Neural cell (in vitro differentiated cells): ENCODE results near the gene TMEFF2. TPM values are rescaled to one million over a fixed set of nuclear protein-coding genes. Genes with fewer than 3 reads are reported as not detected.

Experiments used
- H2AFZ ChIP-seq: fragments of 200-600, 300-800 bp; sonication (generic), shearing (Covaris generic); 2 replicates; pipeline ENCODE4 v1.6.0; 2014; ENCODE audit warnings: low read depth, mild to moderate bottlenecking, antibody characterized with exemption, low read length, moderate library complexity
- H3F3A ChIP-seq: fragments of 200-600 bp; shearing (Covaris generic); 2 replicates; pipeline ENCODE4 v1.6.1; 2016; ENCODE audit warnings: mild to moderate bottlenecking, moderate library complexity, mixed read lengths, antibody characterized with exemption, low read length; ENCODE audit not compliant: insufficient read depth, poor library complexity, severe bottlenecking
- H3K27ac ChIP-seq: fragments of 200-600, 300-800 bp; sonication (generic), shearing (Covaris generic); 2 replicates; pipeline ENCODE4 v1.5.1; 2014; ENCODE audit warnings: mild to moderate bottlenecking, low read length, moderate library complexity
- H3K27me3 ChIP-seq: fragments of 300-800, 200-600 bp; sonication (generic), shearing (Covaris generic); 2 replicates; pipeline ENCODE4 v1.6.0; 2014; ENCODE audit warnings: mild to moderate bottlenecking, low read depth, low read length, moderate library complexity; ENCODE audit not compliant: insufficient read depth
- H3K36me3 ChIP-seq: fragments of 300-800, 200-600 bp; sonication (generic), shearing (Covaris generic); 2 replicates; pipeline ENCODE4 v1.5.1; 2014; ENCODE audit warnings: mild to moderate bottlenecking, antibody characterized with exemption, low read length, moderate library complexity; ENCODE audit not compliant: insufficient read depth
- H3K4me2 ChIP-seq: fragments of 300-800, 200-600 bp; sonication (generic), shearing (Covaris generic); 2 replicates; pipeline ENCODE4 v1.6.0; 2014; ENCODE audit warnings: mild to moderate bottlenecking, low read length
- H3K4me3 ChIP-seq: fragments of 300-800, 200-600 bp; sonication (generic), shearing (Covaris generic); 2 replicates; pipeline ENCODE4 v1.5.1; 2014; ENCODE audit warnings: mild to moderate bottlenecking, low read length, moderate library complexity
- H3K79me2 ChIP-seq: fragments of 200-600 bp; shearing (Covaris generic); replicated peaks from 2 replicates; pipeline ENCODE4 v1.6.0; 2014; ENCODE audit warnings: mild to moderate bottlenecking, low read length, moderate library complexity; ENCODE audit not compliant: insufficient read depth
- H3K9ac ChIP-seq: fragments of 300-800, 200-600 bp; sonication (generic), shearing (Covaris generic); 2 replicates; pipeline ENCODE4 v1.6.1; 2016; ENCODE audit warnings: mild to moderate bottlenecking, low read length, mixed read lengths
- H3K9me2 ChIP-seq: fragments of 200-600 bp; shearing (Covaris generic); 2 replicates; pipeline ENCODE4 v1.6.1; 2016; ENCODE audit warnings: mild to moderate bottlenecking, low read length, mixed read lengths; ENCODE audit not compliant: insufficient read depth
- H3K9me3 ChIP-seq: fragments of 200-600, 300-800 bp; sonication (generic), shearing (Covaris generic); 2 replicates; pipeline ENCODE4 v1.6.1; 2016; ENCODE audit warnings: mild to moderate bottlenecking, mixed run types, low read length, moderate library complexity, mixed read lengths
- H4K20me1 ChIP-seq: fragments of 200-600 bp; shearing (Covaris generic); 2 replicates; pipeline ENCODE4 v1.6.1; 2016; ENCODE audit warnings: mild to moderate bottlenecking, mixed run types; ENCODE audit not compliant: insufficient read depth
- CTCF ChIP-seq: fragments of 450-650 bp; IDR thresholded peaks from 2 replicates; pipeline ENCODE4 v1.5.1; 2014; ENCODE audit warnings: antibody characterized with exemption, mild to moderate bottlenecking, moderate library complexity; ENCODE audit not compliant: poor library complexity, severe bottlenecking
- EZH2 ChIP-seq: fragments of 200-600, 300-800 bp; shearing (Covaris generic), sonication (generic); IDR thresholded peaks from 2 replicates; pipeline ENCODE4 v1.6.1; 2014; ENCODE audit warnings: antibody characterized with exemption, low read length, borderline replicate concordance, mild to moderate bottlenecking; ENCODE audit not compliant: insufficient read depth, poor library complexity, severe bottlenecking
- MXI1 ChIP-seq: fragments of 450-650 bp; conservative IDR thresholded peaks from 2 replicates; pipeline ENCODE4 v1.6.1; 2014; ENCODE audit warnings: antibody characterized with exemption, mild to moderate bottlenecking; ENCODE audit not compliant: poor library complexity, severe bottlenecking
- POLR2AphosphoS5 ChIP-seq: IDR thresholded peaks from 2 replicates; pipeline ENCODE4 v1.6.1; 2012
- RAD21 ChIP-seq: fragments of 450-650 bp; conservative IDR thresholded peaks from 2 replicates; pipeline ENCODE4 v1.6.1; 2014; ENCODE audit warnings: antibody characterized with exemption, mild to moderate bottlenecking, moderate library complexity
- REST ChIP-seq: IDR thresholded peaks from 2 replicates; pipeline ENCODE4 v1.6.1; 2012; ENCODE audit warnings: borderline replicate concordance
- SMC3 ChIP-seq: fragments of 450-650 bp; conservative IDR thresholded peaks from 2 replicates; pipeline ENCODE4 v1.6.1; 2014; ENCODE audit warnings: antibody characterized with exemption, mild to moderate bottlenecking, moderate library complexity; ENCODE audit not compliant: poor library complexity
- TAF1 ChIP-seq: IDR thresholded peaks from 2 replicates; pipeline ENCODE4 v1.6.1; 2012; ENCODE audit warnings: low read depth
- polyA plus RNA-seq: library from polyadenylated mRNA; depleted of rRNA; stranded (reverse); fragments of >200 nt; gene quantifications from 2 replicates; pipeline ENCODE4 v1.2.3, GENCODE V29; 2014

TMEFF2 gene
- polyA plus RNA-seq, 1 donor from 2014 or later, result 24.6 TPM

GRCh38 chr2:192159736-192160135 lies 35.0 kb downstream of the TMEFF2 start:
- no peak for TF ChIP-seq REST
- no peak for TF ChIP-seq CTCF
- TF ChIP-seq MXI1, result no peak
- no peak for TF ChIP-seq TAF1
- no peaks in the 10 kb centered on the region for H3K36me3 ChIP-seq

GRCh38 chr2:192159208-192159607 lies 35.5 kb downstream of the TMEFF2 start:
- no peak overlapping the region for H2AFZ ChIP-seq
- no peak overlapping the region for H3K4me2 ChIP-seq
- no peaks in the 10 kb centered on the region for H3K79me2 ChIP-seq
- TF ChIP-seq POLR2AphosphoS5 (no peak), CTCF (no peak), EZH2 (no peak)
- H3K36me3 ChIP-seq, result no peaks in the 10 kb centered on the region
- no peaks in the 10 kb centered on the region for H3K27me3 ChIP-seq
- H3K9me2 ChIP-seq, result no peaks in the 10 kb centered on the region
- no peaks in the 10 kb centered on the region for H3K9me3 ChIP-seq
- H3K27ac ChIP-seq, result no peak overlapping the region
- no peak overlapping the region for H3K9ac ChIP-seq
- H3F3A ChIP-seq, result no peaks in the 10 kb centered on the region
- no peak overlapping the region for H3K4me3 ChIP-seq
- H4K20me1 ChIP-seq, result no peaks in the 10 kb centered on the region

More at GRCh38 chr2:192159736-192160135, 35.0 kb downstream of the TMEFF2 start:
- Histone ChIP-seq H3K9me3 (no peaks in the 10 kb centered on the region), H4K20me1 (no peaks in the 10 kb centered on the region), H3F3A (no peaks in the 10 kb centered on the region), H2AFZ (no peak overlapping the region), H3K9me2 (no peaks in the 10 kb centered on the region), H3K27me3 (no peaks in the 10 kb centered on the region), H3K79me2 (no peaks in the 10 kb centered on the region), H3K4me2 (no peak overlapping the region), H3K9ac (no peak overlapping the region), H3K27ac (no peak overlapping the region), H3K4me3 (no peak overlapping the region)

GRCh38 chr2:192157776-192158175 lies 37.0 kb downstream of the TMEFF2 start:
- Histone ChIP-seq H3K9ac (no peak overlapping the region), H2AFZ (no peak overlapping the region), H3K4me2 (no peak overlapping the region), H3K27ac (no peak overlapping the region), H3K27me3 (no peaks in the 10 kb centered on the region), H3K9me3 (no peaks in the 10 kb centered on the region), H3F3A (no peaks in the 10 kb centered on the region), H3K79me2 (no peaks in the 10 kb centered on the region), H3K9me2 (no peaks in the 10 kb centered on the region), H4K20me1 (no peaks in the 10 kb centered on the region), H3K4me3 (no peak overlapping the region), H3K36me3 (no peaks in the 10 kb centered on the region)
- TF ChIP-seq RAD21, result no peak
- no peak for TF ChIP-seq SMC3
- no peak for TF ChIP-seq MXI1
- TF ChIP-seq CTCF, result no peak
- TF ChIP-seq REST, result no peak
- no peak for TF ChIP-seq POLR2AphosphoS5
- no peak for TF ChIP-seq EZH2
- TF ChIP-seq TAF1, result no peak
